Gastroesophageal sphincter (tissue), 3 donors: ENCODE results near the gene MYOF.

Experiments used
- CTCF ChIP-seq, 4 experiments: fragments of 200-600 bp in 2 of 4; fragments of 450-650 bp in 2 of 4; sonication (generic) in 1 of 4; IDR thresholded peaks; one replicate each; pipeline ENCODE4 v1.5.1; 2017 to 2019; ENCODE audit warnings: antibody characterized with exemption in 4 of 4, mild to moderate bottlenecking in 2 of 4, moderate library complexity in 2 of 4
- POLR2AphosphoS5 ChIP-seq: sonication (generic); formaldehyde crosslinking; IDR thresholded peaks from one replicate; pipeline ENCODE4 v1.6.1; 2017; ENCODE audit warnings: antibody characterized with exemption

- TF ChIP-seq CTCF (IDR thresholded peaks at IDR 0.05), result no peak
- TF ChIP-seq POLR2AphosphoS5, result no peak
Measured at GRCh38 chr10:93370961-93371360, 111.2 kb downstream of the MYOF start.
